NCI-H2171 (cell line): ENCODE measurements around the gene EZR.

Experiments
- DNase-seq: peaks from one replicate; lab custom pipeline; 2025; lab: John Stamatoyannopoulos, UW

Gene EZR

DNA sequence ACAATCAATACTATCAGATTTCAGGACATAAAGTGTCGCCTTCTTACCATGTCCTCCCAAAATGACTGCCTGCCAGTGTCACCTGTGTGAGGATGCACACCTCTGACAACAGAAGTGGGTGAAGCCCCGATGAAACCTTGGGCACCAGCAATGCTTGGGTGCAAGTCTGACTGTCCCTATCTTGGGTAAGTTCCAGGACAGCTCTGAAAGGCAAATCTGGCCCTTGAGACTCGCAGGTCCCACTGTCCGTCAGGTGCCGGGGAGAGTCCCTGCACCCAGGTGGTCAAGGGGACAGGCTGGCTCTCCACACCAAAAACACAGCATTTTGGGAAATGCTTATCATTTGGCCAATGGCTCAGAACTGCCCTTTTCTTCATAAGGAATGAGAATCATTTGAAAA is 43.3 kb downstream of the EZR start:
- no peak for DNase-seq

DNA sequence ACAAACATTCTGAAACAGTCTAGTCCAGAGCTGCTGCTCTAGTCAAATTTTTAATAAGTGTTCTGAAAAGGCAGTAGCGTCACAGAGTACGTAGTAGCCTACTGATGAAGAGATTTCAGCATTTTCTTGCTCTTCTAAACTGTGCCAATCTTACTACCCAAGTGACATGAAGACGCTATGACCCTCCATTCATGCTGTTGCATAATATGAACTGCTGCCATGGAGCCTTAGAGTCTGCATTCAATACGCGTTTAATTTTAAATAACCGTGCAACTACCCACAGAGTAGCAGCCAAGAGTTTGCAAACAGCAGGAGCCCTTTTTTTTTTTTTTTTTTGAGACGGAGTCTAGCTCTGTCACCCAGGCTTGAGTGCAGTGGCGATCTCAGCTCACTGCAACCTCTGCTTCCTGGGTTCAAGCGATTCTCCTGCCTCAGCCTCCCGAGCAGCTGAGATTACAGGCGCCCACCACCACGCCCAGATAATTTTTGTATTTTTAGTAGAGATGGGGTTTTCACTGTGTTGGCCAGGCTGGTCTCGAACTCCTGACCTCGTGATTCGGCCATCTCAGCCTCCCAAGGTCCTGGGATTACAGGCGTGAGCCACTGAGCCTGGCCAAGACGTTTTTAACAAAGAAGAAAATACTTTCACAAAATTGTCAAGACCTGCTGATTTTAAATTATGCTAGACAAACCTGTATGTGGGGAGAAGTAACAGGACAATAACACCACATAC is 44.3 kb downstream of the EZR start:
- DNase-seq: no peak

DNA sequence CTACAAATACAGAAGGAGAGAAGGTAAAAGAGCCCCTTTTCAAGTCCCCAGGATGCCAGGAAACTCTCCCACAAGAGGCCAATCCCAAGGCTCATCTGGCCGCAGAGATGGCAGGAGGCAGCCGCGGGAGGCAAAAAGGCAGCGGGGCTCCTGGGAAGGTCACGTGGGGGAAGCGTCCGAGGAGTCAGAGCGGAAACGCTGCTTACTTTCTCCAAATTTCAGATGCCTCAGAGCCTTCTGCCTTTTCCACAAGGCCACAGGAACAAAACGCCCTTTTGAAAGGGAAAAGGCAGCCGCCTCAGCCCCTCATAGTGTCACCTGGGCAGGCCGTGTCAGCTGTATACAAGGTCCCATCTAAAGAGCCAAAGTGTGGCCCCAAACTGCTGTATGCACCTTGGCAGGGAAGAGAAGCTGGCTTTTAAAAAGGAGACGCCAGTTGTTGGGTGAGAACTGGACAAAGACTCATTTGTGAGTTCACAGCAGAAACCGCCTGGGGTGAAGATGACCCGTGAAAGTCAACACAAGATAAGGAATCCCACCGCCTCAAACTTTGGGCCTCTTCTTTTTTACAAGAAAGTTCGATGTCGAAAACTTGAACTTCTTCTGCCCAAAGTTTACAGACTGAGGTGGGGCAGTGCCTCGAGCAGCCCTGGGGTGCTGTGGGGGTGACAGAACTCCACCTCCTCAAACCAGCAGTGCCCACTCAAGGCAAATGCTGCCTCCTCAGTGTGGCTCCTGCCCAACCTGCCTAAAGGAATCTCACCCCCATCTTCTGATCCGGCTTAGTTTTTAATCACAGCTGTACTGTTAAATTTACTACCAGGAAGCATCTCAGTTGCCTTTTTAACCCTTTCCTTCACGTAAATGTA is 45.4 kb downstream of the EZR start:
- no peak for DNase-seq

DNA sequence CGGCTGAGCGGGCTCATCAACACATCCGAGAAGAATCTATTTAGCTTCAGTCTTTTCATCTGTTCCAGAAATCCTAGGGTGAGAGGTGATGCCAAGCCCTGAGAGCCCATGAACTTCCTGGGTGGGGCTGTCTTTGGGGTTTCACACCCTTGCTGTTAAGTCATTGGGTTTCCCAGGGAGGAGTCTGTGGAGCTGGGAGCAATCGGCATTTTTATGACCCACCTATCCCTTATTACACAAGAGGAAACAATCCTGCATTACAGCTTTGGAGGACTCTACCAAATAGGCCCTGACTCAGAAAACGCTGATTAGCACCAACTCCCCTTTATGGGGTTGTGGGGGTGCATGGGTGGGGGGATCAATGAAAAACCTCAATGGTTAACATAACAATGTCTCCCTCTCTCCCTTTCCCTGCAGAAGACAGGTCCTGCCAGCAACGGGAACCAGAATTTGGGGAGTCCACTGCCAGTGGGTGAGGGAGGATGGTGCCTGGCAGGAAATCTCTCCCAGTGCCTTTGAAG is 46.3 kb downstream of the EZR start:
- no peak for DNase-seq

DNA sequence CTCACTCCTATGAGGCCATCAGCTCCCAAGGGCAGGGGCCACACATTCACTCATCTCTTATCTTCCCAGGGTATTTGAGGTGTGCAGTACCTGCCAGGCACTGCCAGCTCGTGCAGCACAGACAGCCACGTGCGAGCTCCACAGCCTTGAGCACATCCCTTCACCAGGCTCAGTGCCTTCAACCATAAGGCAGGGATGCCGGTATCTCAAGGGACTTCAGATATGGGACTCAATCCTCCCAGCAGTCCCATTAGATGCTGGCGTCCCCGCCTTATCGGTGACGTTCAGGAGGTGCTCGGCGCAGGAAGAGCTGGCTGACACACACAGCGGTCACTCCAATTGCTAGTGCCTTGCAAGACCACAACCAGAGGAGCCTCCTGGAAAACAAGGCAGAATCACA is 47.0 kb downstream of the EZR start:
- DNase-seq: no peak

DNA sequence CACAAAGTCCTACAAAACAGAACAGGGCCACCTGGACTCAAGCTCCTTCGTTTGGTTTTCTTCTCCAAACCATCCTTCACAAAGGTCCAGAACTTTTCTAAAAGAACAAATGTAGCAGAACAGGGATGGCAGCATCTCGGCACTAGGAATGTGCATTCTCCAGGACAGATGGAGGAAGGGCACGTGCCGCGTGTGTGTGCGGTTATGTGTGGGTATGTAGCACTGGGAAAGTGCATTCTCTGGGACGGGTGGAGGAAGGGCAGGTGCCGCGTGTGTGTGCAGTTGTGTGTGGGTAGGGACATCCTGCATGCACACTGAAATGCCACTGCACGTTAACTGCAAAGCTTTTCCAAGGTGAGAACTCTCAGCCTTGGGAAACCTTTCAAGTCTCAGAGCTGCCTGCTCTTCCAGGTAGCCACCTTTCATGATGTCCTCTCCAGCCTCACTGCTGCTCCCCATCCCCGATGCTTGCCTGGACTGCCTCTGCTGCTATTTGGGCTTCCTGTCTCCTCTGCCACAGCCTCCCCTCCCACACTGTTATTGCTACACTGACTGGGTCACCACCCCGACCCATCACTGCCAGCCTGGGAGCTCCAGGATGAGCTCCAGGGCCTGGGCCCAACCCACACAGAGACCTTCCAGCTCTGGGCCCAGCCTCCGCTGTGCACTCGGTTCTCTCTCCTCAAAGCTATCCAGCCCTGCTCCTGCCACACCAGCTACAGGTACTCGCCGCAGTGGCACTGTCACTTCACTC is 47.6 kb downstream of the EZR start:
- no peak for DNase-seq

DNA sequence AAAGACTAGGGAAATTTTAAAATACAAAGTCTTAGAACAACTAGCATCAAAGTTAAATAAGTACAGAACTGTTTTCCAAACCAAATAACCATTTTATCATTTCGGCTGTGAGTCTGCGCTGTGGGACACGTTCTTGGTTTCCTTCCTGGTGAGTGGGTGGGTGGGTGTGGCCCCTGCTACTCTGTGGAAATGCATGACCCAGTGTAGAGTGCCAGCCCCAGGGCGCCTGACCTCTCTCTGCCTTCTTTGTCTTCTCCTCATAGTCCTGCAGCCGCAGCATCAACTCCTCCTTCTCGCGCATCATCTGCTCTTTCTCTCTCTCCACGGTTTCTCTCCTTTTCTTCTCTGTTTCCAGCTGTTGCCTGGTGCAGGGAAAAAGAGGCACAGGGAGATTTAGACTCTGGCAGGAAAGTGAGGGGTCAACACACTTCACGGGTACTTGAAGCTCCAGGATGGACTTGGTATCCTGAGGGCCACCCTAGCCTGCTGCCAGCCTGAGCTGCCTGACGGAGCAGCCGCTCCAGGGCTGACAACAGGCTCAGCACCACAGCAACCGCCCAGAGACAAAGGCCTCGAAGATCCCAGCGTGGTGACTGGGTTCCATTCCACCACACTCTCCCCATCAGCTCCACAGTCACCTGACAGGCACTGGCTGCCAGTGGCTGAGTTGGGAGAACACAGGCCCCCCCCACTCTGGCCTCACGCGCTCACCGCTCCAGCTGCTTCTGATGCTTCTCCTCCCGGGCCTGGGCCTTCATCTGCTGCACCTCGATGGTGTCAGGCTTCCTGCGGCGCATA is 48.4 kb downstream of the EZR start:
- DNase-seq: no peak

DNA sequence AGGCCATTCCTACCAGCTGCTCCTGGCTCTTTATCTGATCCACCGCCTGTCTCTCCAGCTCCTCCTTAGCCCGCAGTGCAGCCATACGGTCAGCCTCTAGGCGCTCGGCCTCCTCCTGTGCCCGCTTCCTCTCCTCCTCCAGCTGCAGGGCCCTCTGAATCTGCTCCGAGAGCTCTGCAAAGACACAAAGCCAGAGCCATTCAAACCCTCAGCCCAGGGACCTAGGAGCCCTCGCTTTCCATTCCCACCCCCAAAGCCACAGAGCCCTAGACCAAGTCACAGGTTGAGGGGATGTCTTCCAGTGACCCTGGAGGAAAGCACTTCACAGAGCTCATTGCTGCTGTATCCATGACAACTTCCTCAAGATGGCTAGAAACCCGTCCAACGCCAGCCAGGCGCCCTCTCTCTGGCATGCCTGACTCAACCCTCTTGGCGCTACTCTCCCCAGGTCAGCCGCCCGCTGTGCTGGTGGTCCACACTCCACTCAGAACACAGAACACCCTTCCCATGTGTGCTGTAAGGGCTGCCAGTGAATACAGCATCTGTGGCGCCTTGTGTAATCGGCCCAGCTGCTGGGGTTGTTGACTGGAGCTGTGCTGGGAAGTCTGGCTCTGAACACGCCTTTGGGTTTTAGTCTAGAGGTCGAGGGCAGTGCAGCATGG is 49.3 kb downstream of the EZR start:
- peak; percentile 87 for DNase-seq

DNA sequence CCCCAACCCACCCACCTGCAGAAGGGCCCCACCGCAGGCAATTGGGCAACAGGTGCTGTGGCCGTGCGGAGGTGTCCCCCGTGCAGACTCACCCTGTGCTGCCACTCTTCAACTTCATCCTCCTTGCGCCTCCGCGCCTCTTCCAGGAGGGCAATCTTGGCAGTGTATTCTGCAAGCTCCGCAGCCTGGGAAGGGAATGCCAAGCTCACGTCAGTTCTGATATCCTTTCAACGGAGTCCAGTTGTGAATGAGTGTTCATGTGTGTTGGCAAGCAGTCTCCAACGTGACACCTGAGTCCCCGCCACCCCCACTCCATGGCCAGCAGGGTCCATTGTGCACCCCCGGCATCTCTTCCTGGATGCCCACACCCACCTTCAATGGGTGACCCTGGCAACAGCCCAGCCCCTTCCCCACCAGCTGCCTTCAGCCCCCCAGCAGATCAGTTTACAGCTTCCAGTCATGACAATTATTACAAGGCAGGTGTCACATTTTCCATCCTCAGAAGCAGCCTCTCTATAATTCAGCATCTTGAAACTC is 49.9 kb downstream of the EZR start:
- DNase-seq: peak; percentile 77

DNA sequence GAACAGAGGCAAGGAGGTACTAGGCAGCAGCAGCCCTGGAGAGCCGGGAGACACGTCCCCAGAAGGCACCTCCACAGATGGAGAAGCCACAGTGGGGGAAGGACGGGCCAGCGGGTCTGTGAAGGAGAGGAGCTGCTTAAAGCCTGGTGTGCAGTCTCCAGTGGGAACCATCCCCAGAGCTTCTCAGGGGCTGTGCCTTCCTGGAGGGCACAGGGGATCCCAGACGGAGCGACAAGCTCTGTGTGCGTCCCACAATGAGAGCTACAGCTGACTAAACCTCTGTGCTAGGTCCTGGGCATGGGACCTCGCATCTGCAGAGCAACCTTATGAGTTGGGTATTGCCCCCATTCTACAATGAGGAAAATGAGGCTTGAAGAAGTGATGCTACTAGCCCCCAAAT is 50.7 kb downstream of the EZR start:
- no peak for DNase-seq

DNA sequence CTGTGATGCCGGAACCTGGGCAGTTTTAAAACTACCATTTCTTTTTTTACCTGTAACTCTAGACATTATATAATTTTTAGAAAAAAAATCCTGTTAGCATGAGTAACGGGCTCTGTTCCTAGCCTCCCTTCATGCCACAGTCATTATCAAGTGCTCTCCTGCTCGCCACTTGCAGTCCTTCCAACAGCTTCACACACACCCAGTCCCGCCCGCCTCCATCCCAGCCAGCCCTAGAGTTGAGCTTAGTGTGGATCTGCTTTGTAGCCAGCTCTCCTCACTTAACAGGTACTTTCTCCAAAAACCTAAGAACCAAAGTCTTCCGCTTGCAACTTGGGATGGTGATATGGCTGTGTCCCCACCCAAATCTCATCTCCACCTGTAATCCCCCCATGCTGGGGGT is 51.5 kb downstream of the EZR start:
- no peak for DNase-seq

DNA sequence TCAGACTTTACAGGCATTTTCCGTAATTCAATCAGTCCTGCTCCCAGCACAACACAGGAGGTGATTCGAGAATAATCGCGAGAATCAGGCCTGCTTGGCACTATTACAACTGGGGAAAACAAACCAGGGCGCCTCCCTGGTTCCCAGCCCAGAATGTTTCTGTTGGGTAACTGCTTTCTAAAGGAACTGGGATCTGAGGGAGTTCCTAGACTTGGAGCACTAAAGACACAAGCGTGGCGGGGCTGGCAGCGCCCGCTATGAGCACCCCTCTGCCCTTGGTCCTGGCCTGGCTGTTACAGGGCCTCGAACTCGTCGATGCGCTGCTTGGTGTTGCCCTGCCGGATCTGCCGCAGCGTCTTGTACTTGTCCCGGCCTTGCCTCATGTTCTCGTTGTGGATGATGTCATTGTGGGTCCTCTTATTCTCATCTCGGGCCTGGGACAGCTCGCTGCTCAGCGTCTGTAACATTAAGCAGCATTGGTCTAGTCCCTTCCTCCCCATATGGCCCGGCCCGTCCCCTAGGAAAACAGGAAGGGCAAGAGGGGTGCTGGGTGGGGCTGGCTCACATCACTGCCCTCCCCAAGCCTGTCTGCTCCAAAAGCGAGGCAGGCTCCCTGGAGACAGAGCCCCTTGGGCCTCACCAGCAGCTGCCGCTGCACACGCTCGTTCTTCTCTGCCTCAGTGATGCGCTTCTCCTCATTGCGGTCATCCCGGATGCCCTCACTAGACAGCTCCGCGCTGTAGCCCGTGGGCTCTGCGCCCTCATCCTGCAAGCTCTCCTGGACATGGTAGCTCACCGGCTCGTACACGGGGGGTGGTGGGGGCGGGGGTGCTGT is 52.3 kb downstream of the EZR start:
- DNase-seq: peak; percentile 39

DNA sequence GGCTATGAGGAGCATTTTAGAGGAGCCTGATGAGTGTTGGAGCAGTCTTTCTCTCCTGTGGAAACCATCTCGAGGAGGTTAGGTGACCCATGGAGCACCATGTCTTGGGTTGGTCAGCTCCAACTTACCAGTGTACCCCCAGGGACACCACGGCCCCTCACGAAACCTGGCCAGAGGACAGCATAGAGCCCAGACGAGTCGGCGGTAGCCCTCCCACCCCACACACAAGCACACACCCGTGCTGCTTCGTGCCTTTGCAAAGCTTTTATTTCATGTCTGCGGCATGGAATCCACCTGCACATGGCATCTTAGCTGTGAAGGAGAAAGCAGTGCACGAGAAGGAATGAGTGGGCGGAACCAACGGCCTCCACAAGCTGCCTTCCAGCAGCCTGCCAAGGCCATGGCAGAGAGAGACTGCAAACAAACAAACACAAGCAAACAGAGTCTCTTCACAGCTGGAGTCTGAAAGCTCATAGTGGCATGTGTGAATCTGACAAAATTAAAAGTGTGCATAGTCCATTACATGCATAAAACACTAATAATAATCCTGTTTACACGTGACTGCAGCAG is 53.6 kb downstream of the EZR start:
- peak; percentile 25 for DNase-seq

DNA sequence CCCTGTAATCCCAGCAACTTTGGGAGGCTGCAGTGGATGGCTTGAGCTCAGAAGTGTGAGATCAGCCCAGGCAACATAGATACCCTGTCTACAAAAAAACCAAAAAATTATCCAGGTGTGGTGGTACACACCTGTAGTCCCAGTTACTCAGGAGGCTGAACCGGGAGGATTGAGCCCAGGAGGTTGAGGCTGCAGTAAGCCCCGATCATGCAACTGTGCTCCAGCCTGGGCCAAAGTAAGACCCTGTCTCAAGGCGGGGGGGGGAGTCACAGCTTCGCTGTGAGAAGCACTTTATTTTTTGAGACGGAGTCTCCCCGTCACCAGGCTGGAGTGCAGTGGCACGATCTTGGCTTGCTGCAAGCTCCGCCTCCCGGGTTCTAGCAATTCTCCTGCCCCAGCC is 54.2 kb downstream of the EZR start:
- no peak for DNase-seq

DNA sequence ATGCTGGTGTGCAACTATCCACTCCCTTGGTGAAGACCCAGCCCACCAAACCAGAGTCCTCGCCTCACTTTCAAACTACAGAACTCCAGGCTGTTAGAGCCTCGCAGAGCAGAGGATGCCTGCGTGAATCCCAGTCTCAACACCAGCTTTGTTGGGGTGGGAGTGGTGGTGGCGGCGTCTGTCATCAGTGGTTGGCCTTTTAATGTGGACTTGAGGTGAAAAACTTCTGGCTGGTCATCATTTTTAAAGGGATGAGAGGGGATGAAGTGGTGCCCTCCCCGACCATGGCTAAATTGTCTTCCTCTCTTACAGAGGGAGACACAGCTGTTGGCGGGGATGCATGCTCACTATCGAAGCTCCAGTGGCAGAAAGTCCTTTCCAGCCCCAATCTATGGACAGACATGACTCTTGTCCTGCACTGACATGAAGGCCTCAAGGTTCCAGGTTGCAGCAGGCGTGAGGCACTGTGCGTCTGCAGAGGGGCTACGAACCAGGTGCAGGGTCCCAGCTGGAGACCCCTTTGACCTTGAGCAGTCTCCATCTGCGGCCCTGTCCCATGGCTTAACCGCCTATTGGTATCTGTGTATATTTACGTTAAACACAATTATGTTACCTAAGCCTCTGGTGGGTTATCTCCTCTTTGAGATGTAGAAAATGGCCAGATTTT is 54.9 kb downstream of the EZR start:
- no peak for DNase-seq

DNA sequence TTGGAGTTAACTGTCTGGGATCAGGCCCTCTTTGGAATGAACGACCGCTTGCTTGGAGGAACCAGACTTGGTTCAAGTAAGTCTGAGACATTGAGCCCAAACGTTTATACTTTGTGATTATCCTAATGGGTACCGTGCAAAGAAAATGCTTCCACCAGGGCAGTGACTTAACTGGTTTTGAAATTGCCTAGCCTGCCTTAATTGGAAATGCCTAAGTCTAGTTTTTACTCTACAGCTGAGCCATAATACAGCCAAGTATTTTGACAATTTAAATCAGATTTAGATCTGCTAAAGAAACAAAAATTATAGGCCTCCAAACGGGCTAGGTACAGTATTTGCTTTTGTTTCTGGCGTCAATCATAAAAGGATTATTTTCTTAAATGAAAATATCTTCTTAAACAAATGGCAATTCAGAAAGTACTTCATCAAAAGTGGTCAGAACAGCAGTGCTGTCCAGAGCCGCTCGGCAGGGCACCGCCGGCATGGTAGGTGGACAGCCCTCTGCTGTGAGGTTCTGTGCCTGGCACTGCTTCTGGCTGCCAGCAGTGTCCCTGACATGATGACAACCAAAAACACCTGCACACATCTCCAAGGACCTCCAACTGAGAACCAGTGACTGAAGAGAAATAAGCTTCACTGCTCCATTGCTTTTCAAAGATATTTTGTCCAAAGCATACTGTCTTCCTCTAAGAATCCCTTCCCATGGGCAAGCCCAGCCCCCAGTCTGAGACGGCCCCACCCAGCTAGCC is 55.6 kb downstream of the EZR start:
- DNase-seq: no peak

DNA sequence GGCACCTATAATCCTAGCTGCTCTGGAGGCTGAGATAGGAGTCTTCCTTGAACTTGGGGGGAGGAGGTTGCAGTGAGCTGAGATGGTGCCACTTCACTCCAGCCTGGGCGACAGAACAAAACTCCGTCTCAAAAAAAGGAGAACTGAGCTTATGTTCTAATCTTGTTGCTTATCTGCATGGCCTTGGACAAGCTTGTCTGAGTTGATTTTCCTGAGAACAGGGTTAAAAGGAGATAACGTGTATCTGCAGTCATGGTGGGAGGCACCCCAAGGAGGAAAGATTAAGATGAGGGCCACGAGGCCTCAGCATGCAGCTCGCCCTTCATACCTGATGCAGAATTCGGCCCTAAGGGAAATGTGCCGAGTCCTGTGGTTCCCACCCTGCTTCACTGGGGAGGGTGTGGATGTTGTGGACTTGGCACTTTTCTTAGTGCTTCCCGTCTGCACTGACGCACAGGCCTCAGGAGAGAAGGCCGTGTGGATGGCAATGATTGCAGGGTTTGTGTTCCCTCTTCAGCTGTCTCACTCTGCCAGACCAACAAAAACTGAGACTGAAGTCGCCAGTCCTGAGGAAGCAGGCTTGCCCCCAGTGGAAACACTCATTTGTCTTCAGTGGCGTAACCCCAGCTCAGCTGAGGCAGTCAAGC is 56.3 kb downstream of the EZR start:
- no peak for DNase-seq

DNA sequence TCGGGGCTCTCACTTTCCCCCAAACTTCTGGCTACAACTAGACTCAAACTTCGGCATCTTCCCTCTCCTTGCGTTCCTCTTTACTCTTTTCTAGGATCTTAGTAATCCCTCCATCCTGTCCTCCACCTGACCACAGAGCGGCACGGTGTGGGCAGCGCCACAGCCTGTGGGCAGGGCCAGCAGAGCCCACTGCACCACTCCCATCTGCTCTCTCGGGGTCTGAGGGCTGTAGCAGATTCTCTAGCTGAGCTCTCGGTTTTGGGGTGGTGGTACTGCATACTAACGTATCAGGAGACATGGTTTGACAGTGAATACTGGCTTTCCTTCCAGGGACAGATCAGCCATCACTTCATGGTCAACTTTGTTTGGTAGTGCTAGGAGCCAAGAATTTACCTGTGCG is 57.4 kb downstream of the EZR start:
- DNase-seq: no peak
